NCI-H82 (cell line): ENCODE measurements around the gene RNF130.
A peak's percentile ranks its signal among the peaks of the same experiment; 100 is the strongest.

Experiments
- DNase-seq: peaks from one replicate; lab custom pipeline; 2025; lab: John Stamatoyannopoulos, UW

Gene RNF130

DNA sequence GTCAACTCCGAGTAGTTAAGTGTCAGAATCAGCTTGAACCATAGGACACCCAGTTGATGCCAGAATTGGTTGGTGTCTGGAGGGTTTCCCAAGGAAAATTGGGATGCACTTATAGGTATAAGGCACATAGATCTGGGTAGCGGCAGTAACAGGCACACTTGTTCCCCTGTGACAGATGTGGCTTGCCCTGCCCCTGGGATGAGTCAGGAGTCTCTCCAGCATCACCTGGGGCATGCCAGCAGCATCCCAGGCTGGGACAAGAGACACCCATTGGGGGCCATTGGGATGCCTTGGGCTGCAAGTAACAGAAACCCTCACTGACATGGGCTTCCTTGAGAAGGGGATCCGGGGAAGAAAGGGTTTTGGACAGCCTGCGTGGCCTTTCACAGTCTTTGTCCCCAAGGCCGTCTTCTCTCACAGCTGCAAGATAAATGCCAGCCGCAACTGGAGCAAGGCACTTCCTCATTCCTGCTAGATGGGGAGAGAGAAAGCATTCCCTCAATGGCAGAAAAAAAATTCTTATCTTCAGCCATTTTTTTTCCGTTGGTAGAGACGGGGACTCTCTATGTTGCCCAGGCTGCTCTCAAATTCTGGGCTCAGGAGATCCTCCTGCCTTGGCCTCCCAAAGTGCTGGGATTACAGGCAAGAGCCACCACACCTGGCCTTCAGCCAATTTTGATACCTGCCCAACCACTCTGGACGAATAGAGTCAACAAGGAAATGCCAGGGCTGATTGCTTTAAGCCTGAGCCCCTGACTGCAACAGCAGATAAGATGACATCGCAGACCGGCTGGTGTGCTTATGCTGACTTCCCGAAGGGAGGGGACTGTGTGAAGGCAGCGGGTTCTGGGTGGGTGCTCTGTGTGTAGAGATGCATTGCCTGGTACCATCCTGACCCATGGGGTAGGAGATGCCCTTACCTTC, 13.3 kb upstream of the RNF130 start:
- DNase-seq = peak; percentile 67

DNA sequence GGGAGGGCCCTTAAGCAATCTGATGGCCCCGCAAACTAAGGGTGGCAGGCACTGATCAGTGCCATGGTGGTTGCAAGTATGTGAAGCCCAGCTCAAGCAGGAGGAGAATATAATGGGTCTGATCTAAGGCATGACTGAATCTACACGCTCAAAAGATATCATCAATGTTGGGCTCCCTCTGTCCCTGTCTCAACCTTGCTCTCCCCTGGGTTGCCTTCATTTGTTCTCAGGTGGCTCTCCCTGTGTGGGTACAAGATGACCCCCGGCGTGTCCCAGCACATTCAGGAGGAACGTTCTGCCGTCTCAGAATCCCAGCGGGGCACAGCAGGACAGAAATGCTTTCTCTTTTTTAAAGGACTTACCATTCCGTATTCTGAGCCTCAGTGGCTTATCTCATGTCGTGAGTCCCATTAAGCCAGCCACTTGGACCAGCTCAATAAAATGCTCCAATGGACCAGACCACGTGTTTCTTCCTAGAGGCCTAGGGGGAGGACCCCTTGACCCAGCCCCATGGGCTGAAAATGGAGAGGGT, 12.0 kb upstream of the RNF130 start:
- DNase-seq = no peak

DNA sequence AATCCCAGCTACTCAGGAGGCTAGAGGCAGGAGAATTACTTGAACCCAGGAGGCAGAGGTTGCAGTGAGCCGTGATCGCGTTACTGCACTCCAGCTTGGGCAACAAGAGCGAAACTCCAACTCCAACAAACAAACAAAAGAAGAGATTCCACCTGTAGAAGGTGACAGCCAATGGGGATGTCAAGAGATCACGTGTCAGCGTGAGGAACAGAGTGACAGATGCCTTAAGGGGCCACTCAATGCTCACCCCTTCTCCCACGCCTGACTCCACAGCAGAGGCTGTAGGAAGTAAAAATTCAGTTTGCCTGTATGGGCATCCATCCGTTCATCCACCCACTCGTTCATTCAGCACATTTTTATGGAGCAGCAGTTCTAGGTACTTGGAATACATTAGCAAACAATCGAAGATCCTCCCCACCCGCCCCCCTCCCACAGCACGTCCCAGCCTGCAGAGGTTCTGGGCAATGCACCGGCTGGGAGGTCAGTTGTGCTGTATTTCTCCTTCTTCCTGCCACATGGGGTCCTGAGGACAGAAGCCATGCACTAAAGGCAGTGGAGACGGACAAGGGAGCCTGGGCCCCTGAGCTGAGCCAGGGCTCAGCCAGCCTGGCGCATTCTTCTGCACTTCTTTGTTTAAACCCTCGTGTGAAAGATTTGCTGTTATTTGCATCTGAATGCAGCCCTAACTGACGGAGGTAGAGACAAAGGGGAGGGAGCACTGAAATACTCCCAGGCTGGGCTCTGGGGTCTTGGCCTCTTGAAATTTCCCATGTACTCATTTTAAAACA, 11.3 kb upstream of the RNF130 start:
- no peak for DNase-seq

DNA sequence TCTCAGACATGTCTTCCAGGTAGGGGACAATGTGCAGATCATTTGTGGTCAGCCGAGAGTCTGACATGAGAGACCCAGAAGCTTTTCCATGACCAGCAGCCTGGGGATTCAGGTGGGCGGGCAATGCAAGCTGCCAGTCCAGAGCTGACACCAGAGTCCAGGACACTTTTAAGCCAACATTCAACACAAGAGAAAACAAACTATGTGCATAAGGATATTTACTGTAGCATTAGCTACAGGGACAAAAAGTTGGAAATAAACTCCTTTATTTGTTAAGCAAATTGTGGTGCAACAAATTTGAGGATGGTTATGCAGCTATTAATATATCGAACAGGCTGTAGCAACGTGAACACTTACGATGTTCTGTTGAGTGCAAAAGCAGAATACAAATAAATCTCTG, 9.9 kb upstream of the RNF130 start:
- no peak for DNase-seq

DNA sequence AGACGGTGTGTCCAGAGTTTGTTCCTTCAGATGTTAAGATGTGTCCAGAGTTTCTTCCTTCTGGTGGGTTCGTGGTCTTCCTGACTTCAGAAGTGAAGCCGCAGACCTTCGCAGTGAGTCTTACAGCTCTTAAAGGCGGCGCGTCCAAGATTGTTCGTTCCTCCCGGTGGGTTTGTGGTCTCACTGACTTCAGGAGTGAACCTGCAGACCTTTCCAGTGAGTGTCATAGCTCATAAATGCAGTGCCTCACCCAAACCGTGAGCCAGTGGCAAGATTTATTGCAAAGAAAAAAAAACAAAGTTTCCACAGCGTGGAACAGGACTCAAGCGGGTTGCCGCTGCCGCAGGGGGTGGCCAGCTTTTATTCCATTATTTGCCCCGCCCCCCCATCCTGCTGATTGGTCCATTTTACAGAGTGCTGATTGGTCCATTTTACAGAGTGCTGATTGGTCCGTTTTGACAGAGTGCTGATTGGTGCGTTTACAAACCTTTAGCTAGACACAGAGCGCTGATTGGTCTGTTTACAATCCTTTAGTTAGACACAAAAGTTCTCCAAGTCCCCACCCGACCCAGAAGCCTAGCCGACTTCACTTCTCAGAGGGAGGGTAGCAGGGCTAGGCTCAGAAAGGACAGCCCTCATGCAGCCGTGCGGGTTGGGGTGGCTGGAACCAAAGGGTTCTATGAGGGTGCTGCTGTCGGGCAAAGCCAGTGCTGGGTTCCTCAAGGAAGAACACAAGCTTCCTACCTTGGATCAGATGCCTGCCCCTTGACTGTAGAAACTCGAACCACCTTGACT, 9.1 kb upstream of the RNF130 start:
- DNase-seq = no peak

DNA sequence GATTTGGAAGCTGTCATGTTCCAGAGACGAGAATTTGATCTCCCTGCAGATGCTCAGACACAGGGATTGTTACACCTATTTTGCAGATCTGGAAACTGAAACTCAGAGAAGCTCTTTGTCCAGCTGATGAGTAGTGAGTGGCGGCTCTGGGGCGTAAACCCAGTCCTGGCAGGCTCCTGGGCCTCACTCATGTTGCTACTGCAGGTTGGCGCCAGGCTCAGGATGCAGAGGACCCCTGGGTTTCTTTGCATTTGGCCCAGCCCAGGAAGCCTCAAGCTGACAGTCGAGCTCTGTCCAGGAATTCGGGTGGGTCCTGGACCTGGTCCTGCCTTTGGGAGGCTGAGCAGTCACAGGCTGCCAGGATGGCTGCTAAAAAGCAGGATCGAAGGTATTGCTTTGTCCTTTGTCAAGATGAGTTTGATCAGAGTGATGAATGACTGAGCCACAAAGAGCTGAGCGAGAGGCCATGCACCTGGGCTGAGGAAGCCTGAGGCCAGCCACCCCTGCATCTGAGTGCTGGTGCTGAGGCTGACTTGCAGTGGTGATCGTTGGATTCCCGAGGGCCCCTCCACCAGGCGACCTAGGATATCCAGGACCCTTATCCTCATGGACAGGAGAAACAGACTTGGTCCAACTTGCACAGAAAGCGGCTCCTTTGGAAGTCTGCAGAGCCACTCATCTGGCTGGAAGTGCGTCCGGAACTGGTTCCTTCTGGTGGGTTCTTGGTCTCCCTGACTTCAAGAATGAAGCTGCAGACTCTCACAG, 8.3 kb upstream of the RNF130 start:
- DNase-seq = no peak

DNA sequence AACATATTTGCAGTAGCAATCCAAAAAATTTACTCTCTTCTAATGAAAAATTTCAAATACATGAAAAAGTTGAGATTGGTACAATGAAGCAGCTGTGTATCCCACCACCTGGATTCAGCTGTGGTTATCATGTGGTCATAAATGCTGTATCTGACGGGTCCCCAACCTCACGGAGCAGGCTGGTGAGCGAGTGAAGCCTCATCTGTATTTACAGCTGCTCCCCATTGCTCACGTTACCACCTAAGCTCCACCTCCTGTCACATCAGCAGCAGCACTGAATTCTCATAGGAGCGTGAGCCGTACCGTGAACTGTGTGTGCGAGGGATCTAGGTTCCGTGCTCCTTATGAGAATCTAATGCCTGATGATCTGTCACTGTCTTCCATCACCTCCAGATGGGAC, 6.8 kb upstream of the RNF130 start:
- DNase-seq = no peak

DNA sequence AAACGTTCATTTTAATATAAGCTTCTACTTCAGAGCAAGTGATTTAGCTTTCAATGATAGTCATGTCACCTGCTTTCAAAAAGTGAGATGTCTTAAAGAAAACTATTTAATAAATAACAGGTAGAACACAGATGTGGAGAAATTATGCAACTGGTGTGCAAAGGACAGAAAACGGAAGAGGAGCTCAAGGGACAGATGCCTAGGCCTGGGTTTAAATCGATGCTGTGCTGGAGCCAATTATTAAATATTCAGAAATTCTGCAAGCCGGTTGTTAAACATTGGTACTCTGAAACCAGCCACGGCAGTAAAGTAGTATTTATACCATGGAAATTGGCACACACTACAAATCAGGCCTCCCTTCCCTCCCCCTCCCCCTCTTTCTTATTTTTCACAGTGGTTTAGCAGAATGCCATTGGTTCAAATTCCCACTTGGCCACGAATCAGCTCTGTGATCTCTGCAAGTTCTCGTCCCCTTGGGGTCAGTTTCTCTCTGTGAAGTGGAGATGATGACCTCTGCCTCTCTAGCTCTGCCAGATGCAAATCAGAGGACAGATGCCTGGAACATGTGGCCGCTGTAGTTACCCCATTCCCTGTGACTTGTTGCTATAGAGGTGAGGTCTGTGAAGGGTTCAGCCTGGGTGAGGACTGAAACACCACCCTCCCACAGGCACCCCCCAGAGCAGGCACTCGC, 6.2 kb upstream of the RNF130 start:
- DNase-seq = no peak

DNA sequence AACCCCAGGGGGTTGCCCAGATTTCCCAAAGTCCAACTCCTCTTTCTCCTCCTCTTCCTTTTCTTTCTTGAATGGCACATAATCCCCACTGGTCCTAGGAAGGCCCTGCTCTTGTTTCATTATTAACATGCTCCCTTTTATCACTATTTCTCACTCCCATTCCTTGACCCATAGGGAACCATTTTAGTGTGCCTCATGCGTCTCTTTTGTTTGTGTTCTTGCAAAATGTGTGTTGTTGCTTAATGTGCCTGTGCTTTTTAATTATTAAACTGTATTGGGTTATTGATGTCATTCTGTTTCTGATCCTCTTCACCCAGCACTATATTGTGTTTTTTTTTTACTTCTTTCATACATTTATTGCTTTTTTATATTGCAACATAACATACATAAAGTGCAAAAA, 4.1 kb upstream of the RNF130 start:
- no peak for DNase-seq

DNA sequence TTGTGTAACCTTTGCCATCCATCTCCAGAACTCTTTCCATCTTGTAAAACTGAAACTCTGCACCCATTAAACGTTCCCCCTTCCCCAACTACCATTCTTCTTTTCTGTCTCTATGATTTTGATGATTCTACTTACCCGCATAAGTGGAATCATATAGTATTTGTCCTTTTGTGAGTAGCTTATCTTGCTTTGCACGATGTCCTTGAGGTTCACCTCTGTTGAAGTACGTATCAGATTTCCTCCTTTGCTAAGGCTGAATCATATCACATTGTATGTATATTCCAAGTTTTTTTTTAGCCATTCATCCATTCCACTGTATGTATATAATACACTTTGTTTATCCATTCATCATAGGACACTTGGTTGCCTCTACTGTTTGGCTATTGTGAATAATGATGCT, 2.9 kb upstream of the RNF130 start:
- no peak for DNase-seq

DNA sequence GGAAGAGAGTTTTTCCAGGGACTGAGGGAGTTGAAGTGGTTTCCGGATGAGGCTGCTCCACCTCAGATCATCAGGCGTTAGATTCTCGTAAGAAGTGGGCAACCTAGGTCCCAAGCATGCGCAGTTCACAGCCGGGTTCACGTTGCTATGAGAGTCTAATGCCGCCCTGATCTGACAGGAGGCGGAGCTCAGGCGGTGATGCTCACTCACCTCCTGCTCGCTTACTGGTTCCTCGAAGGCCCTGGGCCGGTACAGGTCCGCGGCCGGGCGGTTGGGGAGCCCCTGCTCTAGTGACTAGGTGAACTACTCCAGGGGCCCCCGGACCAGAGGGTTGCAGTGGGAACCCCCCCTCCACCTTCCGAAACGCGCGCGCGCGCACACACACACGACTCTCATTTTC, 997 bp upstream of the RNF130 start:
- DNase-seq = no peak

DNA sequence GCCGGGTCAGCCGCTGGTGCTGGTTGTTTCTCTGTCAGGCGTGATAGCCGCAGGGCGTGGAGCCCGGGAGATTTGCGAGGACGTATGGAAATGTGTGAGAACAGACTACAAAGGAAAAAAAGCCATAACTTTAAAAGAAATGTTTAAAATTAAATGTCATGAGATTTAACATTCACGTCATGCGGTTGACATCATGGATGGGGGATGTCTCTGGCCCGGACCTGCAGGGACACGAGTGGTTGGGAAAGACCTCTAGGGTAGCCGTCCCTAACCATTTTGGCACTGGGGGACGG, 643 bp upstream of the RNF130 start:
- DNase-seq = no peak

DNA sequence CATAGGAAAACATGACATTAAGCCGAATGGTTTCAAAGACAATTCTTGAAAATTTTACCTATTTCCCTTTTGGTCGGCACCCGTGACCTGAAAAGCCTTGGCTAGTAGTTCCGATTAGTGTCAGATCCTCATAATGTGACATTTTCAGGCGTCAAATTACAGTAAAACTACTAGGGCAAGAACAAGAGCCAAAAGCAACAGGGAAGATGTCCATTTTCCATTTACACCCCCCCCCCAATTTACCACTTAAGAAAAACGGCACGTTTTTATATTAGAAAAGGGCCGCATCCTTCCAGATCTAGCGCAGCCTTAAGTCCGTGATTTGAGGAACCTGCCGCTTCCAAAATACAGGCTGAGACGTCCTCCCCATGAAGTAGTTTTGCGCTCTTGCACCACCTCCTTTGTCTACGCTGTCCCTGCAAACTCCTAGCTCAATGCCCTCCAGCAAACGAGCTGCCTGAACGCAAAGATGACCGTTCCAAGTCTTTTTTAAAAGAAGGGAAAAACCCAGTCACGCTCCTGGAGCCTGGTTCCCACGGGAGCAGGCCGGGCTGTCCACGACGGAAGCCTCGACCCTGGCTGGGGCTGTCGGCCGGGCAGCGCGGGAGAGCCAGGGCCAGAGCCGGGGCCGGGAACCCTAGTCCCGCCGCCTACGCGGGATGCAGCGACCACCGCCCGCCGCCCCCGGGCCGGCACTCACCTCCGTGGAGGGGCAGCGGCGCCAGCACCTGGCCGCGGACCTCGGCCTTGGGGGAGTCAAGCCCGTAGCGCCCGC, 616 bp downstream of the RNF130 start:
- DNase-seq = peak; percentile 43

DNA sequence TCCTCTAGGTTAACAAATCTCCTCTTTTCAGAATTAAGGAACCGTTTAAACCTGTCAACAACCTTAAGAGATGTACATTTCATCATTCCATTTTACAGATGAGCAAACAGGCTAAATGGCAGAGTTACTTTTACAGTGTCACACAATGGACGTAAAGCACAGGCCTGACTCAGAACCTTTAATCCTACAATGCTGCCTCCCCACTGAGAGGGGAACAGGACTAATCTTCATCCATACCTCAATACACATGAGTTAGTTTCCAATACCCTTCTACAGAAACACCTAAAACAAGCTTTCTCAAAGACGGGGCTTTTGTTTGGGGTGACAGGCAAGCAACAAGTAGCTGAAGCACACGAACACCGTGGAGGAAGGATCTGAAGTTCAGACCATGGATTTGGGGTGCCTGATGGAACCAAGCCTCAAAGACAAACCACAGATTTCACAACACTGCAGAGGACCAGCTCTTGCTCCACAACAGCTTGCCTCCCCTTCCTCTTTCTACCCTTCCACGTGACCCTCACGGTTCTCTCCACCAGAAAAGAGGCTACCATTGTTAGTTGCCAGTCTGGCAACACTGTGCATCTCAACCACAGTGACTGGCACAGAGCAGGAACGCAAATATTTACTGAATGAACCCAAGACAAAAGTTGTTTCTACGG, 1.8 kb downstream of the RNF130 start:
- peak; percentile 58 for DNase-seq

DNA sequence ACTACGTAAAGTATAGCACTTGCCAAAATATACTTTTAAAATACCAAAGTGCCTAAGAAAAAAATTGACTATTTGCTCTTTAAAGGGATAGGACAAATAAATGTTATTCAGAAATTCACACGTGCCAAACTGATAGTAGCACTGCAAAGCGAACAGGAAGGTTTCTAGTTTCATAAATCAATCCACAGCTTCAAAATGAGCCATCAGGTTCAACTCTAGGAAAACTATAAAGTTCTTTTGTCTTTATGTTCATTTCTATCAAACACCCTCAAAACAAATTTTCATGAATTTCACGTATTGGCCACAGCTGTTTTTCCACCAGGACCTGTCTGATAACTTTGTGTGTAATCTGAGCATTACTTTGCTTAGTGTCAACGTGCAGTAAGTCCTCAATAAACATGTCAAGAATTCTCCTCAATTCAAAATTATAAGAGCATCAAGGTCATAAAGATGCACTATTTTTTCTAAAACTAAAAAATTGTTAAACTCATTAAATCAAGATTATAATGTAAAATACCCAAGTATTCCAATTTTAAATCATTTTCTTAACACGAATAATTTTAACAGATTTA, 3.0 kb downstream of the RNF130 start:
- DNase-seq = no peak

DNA sequence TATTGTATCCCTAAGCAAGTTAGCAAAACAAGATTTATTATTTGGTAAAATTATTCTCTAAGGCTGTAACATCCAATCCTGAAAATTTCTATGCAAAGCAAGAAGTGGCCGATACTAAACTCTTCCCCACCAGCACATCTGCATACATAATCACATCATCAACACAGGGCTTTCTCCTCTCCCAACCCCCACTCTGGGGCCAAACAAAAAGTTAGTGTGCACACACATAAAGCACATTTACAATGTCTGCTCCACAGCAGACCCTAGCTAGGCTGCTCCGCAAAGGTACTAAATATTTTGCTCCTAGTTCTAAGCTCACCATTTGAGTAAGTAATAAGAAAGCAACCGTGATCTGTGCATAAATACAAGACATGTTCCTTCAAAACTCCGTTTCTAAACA, 3.6 kb downstream of the RNF130 start:
- peak; percentile 57 for DNase-seq

DNA sequence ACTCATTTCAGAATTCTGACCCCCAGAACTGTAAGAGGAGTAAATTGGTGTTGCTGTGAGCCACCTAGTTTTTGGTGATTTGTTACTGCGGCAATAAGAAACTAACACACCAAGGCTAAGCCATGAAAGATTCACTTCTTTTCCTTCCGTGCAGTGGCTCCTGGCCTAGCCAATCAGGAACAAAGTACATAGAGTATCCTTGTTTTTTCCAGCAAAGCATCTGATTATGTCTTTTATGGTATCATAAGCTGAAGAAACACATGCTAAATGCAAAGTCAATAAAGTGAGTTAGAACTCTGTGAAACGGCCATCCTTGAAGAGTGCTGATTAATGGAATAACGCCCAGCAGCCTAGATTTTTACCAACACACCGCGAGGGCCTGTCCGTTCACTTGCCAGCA, 11.4 kb downstream of the RNF130 start:
- no peak for DNase-seq

DNA sequence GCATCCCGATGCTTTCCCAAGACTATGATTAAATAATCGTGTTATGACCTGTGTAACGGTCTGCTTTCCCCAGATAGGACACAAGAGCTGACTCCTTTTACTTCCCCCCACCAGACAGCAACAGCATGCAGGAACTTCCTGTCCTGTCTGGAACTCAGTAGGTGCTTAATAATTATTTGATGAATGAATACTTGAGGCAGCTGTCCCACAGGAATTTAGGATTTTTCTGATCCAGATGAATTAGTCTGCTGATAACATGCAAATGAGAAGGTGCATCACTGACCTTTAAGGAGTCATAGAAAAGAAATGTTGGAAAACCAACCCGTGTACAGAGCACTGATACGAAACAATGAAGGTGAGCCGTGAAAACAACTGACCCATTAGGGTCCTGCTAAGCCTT, 12.2 kb downstream of the RNF130 start:
- DNase-seq = no peak

DNA sequence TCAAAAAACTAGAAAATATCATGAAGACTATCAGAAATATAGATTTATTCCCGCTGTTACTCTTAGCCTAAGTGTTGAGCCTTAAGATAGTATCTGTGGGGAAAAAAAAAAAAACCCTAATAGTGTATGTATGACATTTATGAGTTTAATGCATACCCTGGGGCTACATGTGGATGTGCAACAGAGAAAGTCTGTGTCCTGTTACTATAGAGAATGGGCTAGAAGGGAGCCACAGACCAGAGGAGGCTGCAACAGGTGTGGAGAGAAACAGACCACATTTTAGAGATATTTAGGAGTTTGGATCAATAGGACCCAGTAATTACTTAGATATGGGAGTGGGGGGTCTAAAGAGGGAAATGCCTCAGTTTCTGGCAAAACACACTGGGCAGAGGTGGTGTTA, 15.4 kb downstream of the RNF130 start:
- DNase-seq = no peak
